Transverse colon (tissue), 4 donors: ENCODE measurements around the gene TJP2.

ENCODE experiments used
- POLR2AphosphoS5 ChIP-seq, 3 donors: sonication (generic); formaldehyde crosslinking; IDR thresholded peaks; one replicate each; pipeline ENCODE4 v1.6.1; 2016; ENCODE audit warnings: antibody characterized with exemption in 3 of 3
- TF ChIP-seq, protein P1 (sequence below), 5 experiments: fragments of 200-600 bp in 3 of 5; fragments of 450-650 bp in 2 of 5; sonication (generic) in 3 of 5; IDR thresholded peaks; 1 replicate in 2 of 5; 2 replicates in 3 of 5; pipeline ENCODE4 v1.5.1; 2016 to 2017; ENCODE audit warnings: antibody characterized with exemption in 5 of 5, inconsistent platforms in 3 of 5, mild to moderate bottlenecking in 2 of 5, moderate library complexity in 1 of 5

DNA sequence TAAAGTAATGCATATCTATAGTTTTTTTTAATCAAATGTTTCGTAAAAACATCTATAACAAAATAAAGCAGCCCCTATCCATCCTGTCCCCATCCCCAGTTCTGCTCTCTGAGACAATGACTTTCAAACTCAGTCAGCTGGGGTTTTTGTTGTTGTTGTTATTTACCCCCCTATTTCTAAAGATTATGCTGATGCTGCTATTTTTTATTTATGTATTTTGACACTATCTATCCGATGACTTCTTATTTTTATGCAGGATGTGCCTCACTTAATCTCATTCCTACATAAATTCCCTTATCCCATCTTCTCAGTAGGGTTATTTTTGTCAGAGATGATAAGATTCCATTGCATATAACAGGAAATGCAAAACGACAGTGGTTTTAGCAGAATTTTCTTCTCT, 105.7 kb downstream of the TJP2 start:
- TF ChIP-seq, protein P1, sequence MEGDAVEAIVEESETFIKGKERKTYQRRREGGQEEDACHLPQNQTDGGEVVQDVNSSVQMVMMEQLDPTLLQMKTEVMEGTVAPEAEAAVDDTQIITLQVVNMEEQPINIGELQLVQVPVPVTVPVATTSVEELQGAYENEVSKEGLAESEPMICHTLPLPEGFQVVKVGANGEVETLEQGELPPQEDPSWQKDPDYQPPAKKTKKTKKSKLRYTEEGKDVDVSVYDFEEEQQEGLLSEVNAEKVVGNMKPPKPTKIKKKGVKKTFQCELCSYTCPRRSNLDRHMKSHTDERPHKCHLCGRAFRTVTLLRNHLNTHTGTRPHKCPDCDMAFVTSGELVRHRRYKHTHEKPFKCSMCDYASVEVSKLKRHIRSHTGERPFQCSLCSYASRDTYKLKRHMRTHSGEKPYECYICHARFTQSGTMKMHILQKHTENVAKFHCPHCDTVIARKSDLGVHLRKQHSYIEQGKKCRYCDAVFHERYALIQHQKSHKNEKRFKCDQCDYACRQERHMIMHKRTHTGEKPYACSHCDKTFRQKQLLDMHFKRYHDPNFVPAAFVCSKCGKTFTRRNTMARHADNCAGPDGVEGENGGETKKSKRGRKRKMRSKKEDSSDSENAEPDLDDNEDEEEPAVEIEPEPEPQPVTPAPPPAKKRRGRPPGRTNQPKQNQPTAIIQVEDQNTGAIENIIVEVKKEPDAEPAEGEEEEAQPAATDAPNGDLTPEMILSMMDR (IDR thresholded peaks at IDR 0.05): no peak
- no peak for TF ChIP-seq POLR2AphosphoS5 (IDR thresholded peaks at IDR 0.05)
